Gastroesophageal sphincter (tissue), 3 donors: ENCODE data around the gene PCDHGC3.
"Not testable (repeated sequence)": the region's sequence is repeated elsewhere in the genome, so short reads cannot be mapped to it uniquely, and the experiment has no call there.

Experiments used
- EP300 ChIP-seq: sonication (generic); formaldehyde crosslinking; IDR thresholded peaks from one replicate; pipeline ENCODE4 v1.6.1; 2017; ENCODE audit warnings: antibody characterized with exemption, mild to moderate bottlenecking
- POLR2A ChIP-seq, 2 donors: fragments of 450-650 bp; IDR thresholded peaks; one replicate each; pipeline ENCODE4 v1.6.1; 2017; ENCODE audit warnings: antibody characterized with exemption in 2 of 2, mild to moderate bottlenecking in 2 of 2, moderate library complexity in 1 of 2
- TF ChIP-seq, protein P1 (sequence below), 4 experiments: fragments of 200-600 bp in 2 of 4; fragments of 450-650 bp in 2 of 4; sonication (generic) in 1 of 4; IDR thresholded peaks; one replicate each; pipeline ENCODE4 v1.5.1; 2017 to 2019; ENCODE audit warnings: antibody characterized with exemption in 4 of 4, mild to moderate bottlenecking in 2 of 4, moderate library complexity in 2 of 4

DNA sequence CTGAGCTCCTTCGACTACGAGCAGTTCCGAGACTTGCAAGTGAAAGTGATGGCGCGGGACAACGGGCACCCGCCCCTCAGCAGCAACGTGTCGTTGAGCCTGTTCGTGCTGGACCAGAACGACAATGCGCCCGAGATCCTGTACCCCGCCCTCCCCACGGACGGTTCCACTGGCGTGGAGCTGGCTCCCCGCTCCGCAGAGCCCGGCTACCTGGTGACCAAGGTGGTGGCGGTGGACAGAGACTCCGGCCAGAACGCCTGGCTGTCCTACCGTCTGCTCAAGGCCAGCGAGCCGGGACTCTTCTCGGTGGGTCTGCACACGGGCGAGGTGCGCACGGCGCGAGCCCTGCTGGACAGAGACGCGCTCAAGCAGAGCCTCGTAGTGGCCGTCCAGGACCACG is 43.5 kb upstream of the PCDHGC3 start:
- not testable (repeated sequence) for TF ChIP-seq POLR2A (IDR thresholded peaks at IDR 0.05); EP300
- TF ChIP-seq, protein P1, sequence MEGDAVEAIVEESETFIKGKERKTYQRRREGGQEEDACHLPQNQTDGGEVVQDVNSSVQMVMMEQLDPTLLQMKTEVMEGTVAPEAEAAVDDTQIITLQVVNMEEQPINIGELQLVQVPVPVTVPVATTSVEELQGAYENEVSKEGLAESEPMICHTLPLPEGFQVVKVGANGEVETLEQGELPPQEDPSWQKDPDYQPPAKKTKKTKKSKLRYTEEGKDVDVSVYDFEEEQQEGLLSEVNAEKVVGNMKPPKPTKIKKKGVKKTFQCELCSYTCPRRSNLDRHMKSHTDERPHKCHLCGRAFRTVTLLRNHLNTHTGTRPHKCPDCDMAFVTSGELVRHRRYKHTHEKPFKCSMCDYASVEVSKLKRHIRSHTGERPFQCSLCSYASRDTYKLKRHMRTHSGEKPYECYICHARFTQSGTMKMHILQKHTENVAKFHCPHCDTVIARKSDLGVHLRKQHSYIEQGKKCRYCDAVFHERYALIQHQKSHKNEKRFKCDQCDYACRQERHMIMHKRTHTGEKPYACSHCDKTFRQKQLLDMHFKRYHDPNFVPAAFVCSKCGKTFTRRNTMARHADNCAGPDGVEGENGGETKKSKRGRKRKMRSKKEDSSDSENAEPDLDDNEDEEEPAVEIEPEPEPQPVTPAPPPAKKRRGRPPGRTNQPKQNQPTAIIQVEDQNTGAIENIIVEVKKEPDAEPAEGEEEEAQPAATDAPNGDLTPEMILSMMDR (IDR thresholded peaks at IDR 0.05): not testable (repeated sequence)
